Neuronal stem cell (in vitro differentiated cells): ENCODE results near the gene PRPF6.

ENCODE experiments used
- DNase-seq: peaks from one replicate; pipeline ENCODE4 v3.0.0-alpha.2; 2013; ENCODE audit warnings: low spot score
- H2AFZ ChIP-seq: one replicate; pipeline ENCODE4 v1.6.1; 2013; ENCODE audit warnings: mild to moderate bottlenecking, low read length, inconsistent platforms
- H2AK5ac ChIP-seq: 2 replicates; pipeline ENCODE4 v1.6.1; 2013; ENCODE audit warnings: low read depth, mild to moderate bottlenecking, inconsistent platforms, low read length, moderate library complexity, mixed read lengths
- H2BK120ac ChIP-seq: 2 replicates; pipeline ENCODE4 v1.6.1; 2013; ENCODE audit warnings: low read depth, mild to moderate bottlenecking, inconsistent platforms, low read length, moderate library complexity, mixed read lengths
- H2BK12ac ChIP-seq: one replicate; pipeline ENCODE4 v1.6.1; 2013; ENCODE audit warnings: low read length, inconsistent platforms
- H2BK15ac ChIP-seq: 2 replicates; pipeline ENCODE4 v1.6.1; 2013; ENCODE audit warnings: mild to moderate bottlenecking, low read length, inconsistent platforms, mixed read lengths
- H2BK5ac ChIP-seq: one replicate; pipeline ENCODE4 v1.6.1; 2013; ENCODE audit warnings: inconsistent platforms, mild to moderate bottlenecking, low read length, moderate library complexity
- H3K14ac ChIP-seq: one replicate; pipeline ENCODE4 v1.6.1; 2013; ENCODE audit warnings: low read length, inconsistent platforms
- H3K18ac ChIP-seq: 2 replicates; pipeline ENCODE4 v1.6.1; 2013; ENCODE audit warnings: low read length, inconsistent platforms
- H3K23ac ChIP-seq: 2 replicates; pipeline ENCODE4 v1.6.1; 2013; ENCODE audit warnings: low read depth, mild to moderate bottlenecking, mixed read lengths, low read length, inconsistent platforms; ENCODE audit not compliant: poor library complexity
- H3K27ac ChIP-seq: replicated peaks from 3 replicates; pipeline ENCODE4 v1.5.1; 2013; ENCODE audit warnings: low read length, inconsistent platforms
- H3K27me3 ChIP-seq, 3 experiments: 2 replicates each; pipeline ENCODE4 v1.6.1; 2013; ENCODE audit warnings: low read length in 3 of 3, mild to moderate bottlenecking in 2 of 3, inconsistent platforms in 1 of 3, low read depth in 1 of 3, mixed read lengths in 1 of 3, moderate library complexity in 1 of 3; ENCODE audit not compliant: control insufficient read depth in 3 of 3, insufficient read depth in 3 of 3
- H3K36me3 ChIP-seq, 2 donors: replicated peaks in 1 of 2; 2 replicates each; pipeline ENCODE4 v1.6.1; 2013; ENCODE audit warnings: low read length in 2 of 2; ENCODE audit not compliant: control insufficient read depth in 2 of 2, insufficient read depth in 2 of 2
- H3K4ac ChIP-seq: 2 replicates; pipeline ENCODE4 v1.6.1; 2013; ENCODE audit warnings: inconsistent platforms, mild to moderate bottlenecking, low read length, moderate library complexity
- H3K4me1 ChIP-seq, 2 donors: 1 replicate in 1 of 2; 2 replicates in 1 of 2; pipeline ENCODE4 v1.6.1; 2013; ENCODE audit warnings: low read length in 2 of 2, low read depth in 1 of 2; ENCODE audit not compliant: control insufficient read depth in 2 of 2, insufficient read depth in 1 of 2
- H3K4me2 ChIP-seq: one replicate; pipeline ENCODE4 v1.6.1; 2013; ENCODE audit warnings: mild to moderate bottlenecking, low read length, inconsistent platforms; ENCODE audit not compliant: insufficient read depth, poor library complexity, severe bottlenecking
- H3K4me3 ChIP-seq, 2 donors: 2 replicates each; pipeline ENCODE4 v1.5.1; 2013; ENCODE audit warnings: low read length in 2 of 2, mild to moderate bottlenecking in 2 of 2, inconsistent platforms in 1 of 2, moderate library complexity in 1 of 2
- H3K79me1 ChIP-seq: one replicate; pipeline ENCODE4 v1.6.1; 2013; ENCODE audit warnings: low read depth, mild to moderate bottlenecking, inconsistent platforms, low read length, moderate library complexity
- H3K9ac ChIP-seq: one replicate; pipeline ENCODE4 v1.6.1; 2013; ENCODE audit warnings: mild to moderate bottlenecking, low read depth, low read length, inconsistent platforms; ENCODE audit not compliant: poor library complexity
- H3K9me3 ChIP-seq, 2 donors: replicated peaks in 1 of 2; 2 replicates each; pipeline versions ENCODE3 to v1.6.1; 2013; ENCODE audit warnings: low read length in 2 of 2, mild to moderate bottlenecking in 2 of 2, inconsistent platforms in 1 of 2, low read depth in 1 of 2, mixed read lengths in 1 of 2, moderate library complexity in 1 of 2; ENCODE audit not compliant: control insufficient read depth in 2 of 2, insufficient read depth in 1 of 2
- H4K8ac ChIP-seq: one replicate; pipeline ENCODE4 v1.6.1; 2013; ENCODE audit warnings: low read depth, mild to moderate bottlenecking, inconsistent platforms, low read length, moderate library complexity
- H4K91ac ChIP-seq: one replicate; pipeline ENCODE4 v1.6.1; 2013; ENCODE audit warnings: low read length, low read depth, mild to moderate bottlenecking, inconsistent platforms; ENCODE audit not compliant: poor library complexity
- WGBS, 2 donors: extraction: QIAGEN DNeasy Blood & Tissue Kit; methylation state at CpG; one replicate each; pipeline ENCODE4 v1.1.7; 2013; ENCODE audit warnings: missing lambda C conversion rate in 2 of 2, mixed read lengths in 1 of 2; ENCODE audit not compliant: insufficient read length in 2 of 2, insufficient replicate concordance in 1 of 2; ENCODE audit errors: extremely low coverage in 2 of 2; 5-methylcytosine and 5-hydroxymethylcytosine counted together

Gene PRPF6

GRCh38 chr20:64070244-64070993, 89.5 kb downstream of the PRPF6 start:
- Histone ChIP-seq H2AK5ac (peak overlapping the region; percentile 0), H2BK120ac (no peak overlapping the region), H3K9me3 (no peaks in the 10 kb centered on the region), H3K4me3 (peak overlapping the region in 1 of 2 donors; percentile 6), H3K18ac (peak overlapping the region; percentile 18), H3K23ac (peak overlapping the region; percentile 25), H3K4ac (no peak overlapping the region), H2BK5ac (peak overlapping the region; percentile 39), H3K27me3 (no peaks in the 10 kb centered on the region), H3K36me3 (peaks cover 14 to 20% of the 10 kb centered on the region in 2 donors), H4K91ac (no peak overlapping the region), H3K4me2 (no peak overlapping the region), H2BK15ac (no peak overlapping the region), H3K9ac (no peak overlapping the region), H3K4me1 (peaks cover 2 to 4% of the 10 kb centered on the region in 2 donors), H4K8ac (no peak overlapping the region), H3K27ac (no peak overlapping the region), H2AFZ (no peak overlapping the region), H3K79me1 (peaks cover 2% of the 10 kb centered on the region), H3K14ac (peak overlapping the region; percentile 82), H2BK12ac (peak overlapping the region; percentile 50)
- no CpG with 5 or more reads among the region's 31 CpGs for WGBS, 2 donors
- DNase-seq: no peak

- H4K8ac ChIP-seq: no peak overlapping the region
- peak overlapping the region; percentile 55 for H3K23ac ChIP-seq
- H3K4me3 ChIP-seq: no peak overlapping the region
- no CpG with 5 or more reads among the region's 30 CpGs for WGBS, 2 donors
- peaks cover 16 to 20% of the 10 kb centered on the region in 2 donors for H3K36me3 ChIP-seq
- H2BK12ac ChIP-seq: no peak overlapping the region
- no peak overlapping the region for H2AK5ac ChIP-seq
- DNase-seq: no peak
- no peaks in the 10 kb centered on the region for H3K9me3 ChIP-seq
- H2AFZ ChIP-seq: no peak overlapping the region
- no peak overlapping the region for H2BK15ac ChIP-seq
- no peak overlapping the region for H3K18ac ChIP-seq
- peak overlapping the region; percentile 77 for H3K9ac ChIP-seq
- peaks cover 0 to 2% of the 10 kb centered on the region in 2 donors for H3K4me1 ChIP-seq
- H4K91ac ChIP-seq: no peak overlapping the region
- no peak overlapping the region for H3K4me2 ChIP-seq
- no peak overlapping the region for H3K27ac ChIP-seq
- H2BK120ac ChIP-seq: no peak overlapping the region
- H3K14ac ChIP-seq: peak overlapping the region; percentile 21
- no peak overlapping the region for H2BK5ac ChIP-seq
- H3K27me3 ChIP-seq: no peaks in the 10 kb centered on the region
- H3K4ac ChIP-seq: no peak overlapping the region
- peaks cover 2% of the 10 kb centered on the region for H3K79me1 ChIP-seq
Measured at GRCh38 chr20:64071341-64072332, 90.7 kb downstream of the PRPF6 start.

GRCh38 chr20:64072498-64073063, 91.6 kb downstream of the PRPF6 start:
- peak overlapping the region in 1 of 2 donors; percentile 19 for H3K4me3 ChIP-seq
- peaks cover 16 to 20% of the 10 kb centered on the region in 2 donors for H3K36me3 ChIP-seq
- H3K27me3 ChIP-seq: no peaks in the 10 kb centered on the region
- H3K9ac ChIP-seq: no peak overlapping the region
- H3K4me1 ChIP-seq: peaks cover 0 to 2% of the 10 kb centered on the region in 2 donors
- H2AFZ ChIP-seq: no peak overlapping the region
- WGBS, 2 donors: no CpG with 5 or more reads among the region's 14 CpGs
- peak overlapping the region; percentile 38 for H3K18ac ChIP-seq
- H2BK120ac ChIP-seq: no peak overlapping the region
- H3K9me3 ChIP-seq: no peaks in the 10 kb centered on the region
- peaks cover 5% of the 10 kb centered on the region for H3K79me1 ChIP-seq
- H3K23ac ChIP-seq: no peak overlapping the region
- no peak overlapping the region for H2BK12ac ChIP-seq
- DNase-seq: no peak
- H3K4ac ChIP-seq: no peak overlapping the region
- no peak overlapping the region for H2AK5ac ChIP-seq
- no peak overlapping the region for H3K4me2 ChIP-seq
- no peak overlapping the region for H2BK15ac ChIP-seq
- H2BK5ac ChIP-seq: no peak overlapping the region
- no peak overlapping the region for H4K91ac ChIP-seq
- H4K8ac ChIP-seq: no peak overlapping the region
- H3K14ac ChIP-seq: no peak overlapping the region
- no peak overlapping the region for H3K27ac ChIP-seq
